ENCODE measurements around the gene SSU72. TPM values are rescaled to one million over a fixed set of nuclear protein-coding genes. Genes with fewer than 3 reads are reported as not detected.
"Not testable (repeated sequence)": the region's sequence is repeated elsewhere in the genome, so short reads cannot be mapped to it uniquely, and the experiment has no call there.

SSU72 gene
- total RNA-seq, 1 experiment from 2014 or later: 145 TPM

DNA sequence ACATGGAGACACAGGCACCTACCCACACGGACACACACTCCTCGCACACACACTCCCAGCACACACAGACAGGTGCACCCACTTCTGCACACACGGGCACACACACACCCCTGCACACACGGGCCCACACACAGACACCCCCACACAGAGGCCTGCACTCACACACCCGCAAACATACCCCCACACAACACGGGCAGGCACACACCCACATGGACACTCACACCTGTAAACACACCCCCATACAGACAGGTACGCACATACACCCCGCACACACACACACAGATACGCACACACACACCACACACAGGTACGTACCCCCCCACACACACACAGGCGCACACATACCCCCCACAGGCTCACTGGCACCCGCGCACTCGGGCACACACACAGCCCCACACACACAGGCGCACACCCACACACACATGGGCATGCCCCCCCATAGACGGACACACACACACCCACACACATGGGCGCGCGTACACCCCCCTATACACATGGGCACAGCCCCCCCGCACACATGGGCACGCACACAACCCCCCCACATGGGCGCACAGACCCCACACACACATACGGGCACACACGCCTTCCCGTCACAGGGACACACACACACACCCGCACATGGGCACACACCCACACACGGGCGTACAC lies 56.6 kb downstream of the SSU72 start:
- CTCF ChIA-PET: no interaction called here
- Histone ChIP-seq H3K36me3 (ENCODE audit: low read depth) (peaks cover 9% of the 10 kb centered on the region), H3K27ac (no peak overlapping the region), H3K9me3 (ENCODE audit: insufficient read depth, low read depth) (no peaks in the 10 kb centered on the region), H3F3A (ENCODE audit: insufficient read depth, low read depth) (no peaks in the 10 kb centered on the region), H3K4me3 (no peak overlapping the region), H3K9me2 (ENCODE audit: insufficient read depth) (no peaks in the 10 kb centered on the region), H3K79me2 (ENCODE audit: low read depth) (peaks cover 24% of the 10 kb centered on the region), H3K4me2 (no peak overlapping the region), H3K4me1 (replicated peaks; ENCODE audit: insufficient read depth) (no peaks in the 10 kb centered on the region), H2AFZ (no peak overlapping the region), H4K20me1 (ENCODE audit: insufficient read depth) (peaks cover 7% of the 10 kb centered on the region; the same call in 1 of the 2 replicates), H3K27me3 (ENCODE audit: insufficient read depth, low read depth) (no peaks in the 10 kb centered on the region)
- DNase-seq: no peak
- POLR2A ChIA-PET (ENCODE audit: unreplicated experiment): no interaction called here
- intact Hi-C loops (cut with micrococcal nuclease; ENCODE audit: unreplicated experiment): no loop called here
- TF ChIP-seq CTCF (conservative IDR thresholded peaks at IDR 0.05) (no peak), EZH2 (IDR thresholded peaks at IDR 0.05; ENCODE audit: low read depth) (no peak)
- no TSS peak for BruUV-seq (replicated peaks)

DNA sequence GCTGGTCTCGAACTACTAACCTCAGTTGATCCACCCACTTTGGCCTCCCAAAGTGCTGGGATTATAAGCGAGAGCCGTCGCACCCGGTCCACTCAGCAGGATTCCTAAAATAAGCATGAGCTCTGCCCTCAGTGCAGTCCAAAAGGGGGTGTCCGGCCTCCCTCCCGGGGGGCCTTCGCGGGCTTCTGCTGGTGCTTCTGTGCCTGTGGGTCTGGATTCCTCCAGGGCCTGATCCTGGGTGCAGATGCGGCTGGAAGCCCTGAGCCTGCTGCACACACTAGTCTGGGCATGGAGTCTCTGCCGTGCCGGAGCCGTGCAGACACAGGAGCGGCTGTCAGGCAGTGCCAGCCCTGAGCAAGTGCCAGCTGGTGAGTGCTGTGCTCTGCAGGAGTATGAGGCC lies 57.7 kb downstream of the SSU72 start:
- H3K4me1 ChIP-seq (replicated peaks; ENCODE audit: insufficient read depth); intact Hi-C loops (cut with micrococcal nuclease; ENCODE audit: unreplicated experiment); H3F3A ChIP-seq (ENCODE audit: insufficient read depth, low read depth); H3K9me3 ChIP-seq (ENCODE audit: insufficient read depth, low read depth); H3K4me3 ChIP-seq; H4K20me1 ChIP-seq (ENCODE audit: insufficient read depth); H3K4me2 ChIP-seq; POLR2A ChIA-PET (ENCODE audit: unreplicated experiment); H3K9me2 ChIP-seq (ENCODE audit: insufficient read depth); H3K27ac ChIP-seq; H2AFZ ChIP-seq; H3K27me3 ChIP-seq (ENCODE audit: insufficient read depth, low read depth); DNase-seq; BruUV-seq (replicated peaks); H3K36me3 ChIP-seq (ENCODE audit: low read depth); CTCF ChIA-PET: not testable (repeated sequence)
- peaks cover 27% of the 10 kb centered on the region for H3K79me2 ChIP-seq (ENCODE audit: low read depth)

- H3K27ac ChIP-seq; H3F3A ChIP-seq (ENCODE audit: insufficient read depth, low read depth); H3K4me2 ChIP-seq; H3K4me1 ChIP-seq (replicated peaks; ENCODE audit: insufficient read depth); H3K4me3 ChIP-seq; POLR2A ChIA-PET (ENCODE audit: unreplicated experiment); H4K20me1 ChIP-seq (ENCODE audit: insufficient read depth); H2AFZ ChIP-seq; H3K9me3 ChIP-seq (ENCODE audit: insufficient read depth, low read depth); H3K9me2 ChIP-seq (ENCODE audit: insufficient read depth); H3K27me3 ChIP-seq (ENCODE audit: insufficient read depth, low read depth); H3K36me3 ChIP-seq (ENCODE audit: low read depth); DNase-seq; CTCF ChIA-PET; BruUV-seq (replicated peaks): not testable (repeated sequence)
- peaks cover 38% of the 10 kb centered on the region for H3K79me2 ChIP-seq (ENCODE audit: low read depth)
- intact Hi-C loops (cut with micrococcal nuclease; ENCODE audit: unreplicated experiment): loop anchor here (5.0 kb wide), 1 partner anchor 393 kb away; no protein-coding TSS in a partner anchor
These were observed 60.3 kb downstream of the SSU72 start for GRCh38 chr1:1514376-1514775.

- BruUV-seq (replicated peaks); H3K9me3 ChIP-seq (ENCODE audit: insufficient read depth, low read depth); DNase-seq; H3K27ac ChIP-seq; H2AFZ ChIP-seq; H4K20me1 ChIP-seq (ENCODE audit: insufficient read depth); H3K36me3 ChIP-seq (ENCODE audit: low read depth); POLR2A ChIA-PET (ENCODE audit: unreplicated experiment); H3K27me3 ChIP-seq (ENCODE audit: insufficient read depth, low read depth); H3F3A ChIP-seq (ENCODE audit: insufficient read depth, low read depth); H3K4me1 ChIP-seq (replicated peaks; ENCODE audit: insufficient read depth); H3K9me2 ChIP-seq (ENCODE audit: insufficient read depth); CTCF ChIA-PET: not testable (repeated sequence)
- Histone ChIP-seq H3K79me2 (ENCODE audit: low read depth) (peaks cover 38% of the 10 kb centered on the region), H3K4me2 (peak overlapping the region; percentile 61), H3K4me3 (peak overlapping the region; percentile 33; the same call in 1 of the 2 replicates)
- intact Hi-C loops (cut with micrococcal nuclease; ENCODE audit: unreplicated experiment): loop anchor here (5.0 kb wide), 1 partner anchor 394 kb away; no protein-coding TSS in a partner anchor
These were observed 61.0 kb downstream of the SSU72 start for GRCh38 chr1:1513675-1514074.

DNA sequence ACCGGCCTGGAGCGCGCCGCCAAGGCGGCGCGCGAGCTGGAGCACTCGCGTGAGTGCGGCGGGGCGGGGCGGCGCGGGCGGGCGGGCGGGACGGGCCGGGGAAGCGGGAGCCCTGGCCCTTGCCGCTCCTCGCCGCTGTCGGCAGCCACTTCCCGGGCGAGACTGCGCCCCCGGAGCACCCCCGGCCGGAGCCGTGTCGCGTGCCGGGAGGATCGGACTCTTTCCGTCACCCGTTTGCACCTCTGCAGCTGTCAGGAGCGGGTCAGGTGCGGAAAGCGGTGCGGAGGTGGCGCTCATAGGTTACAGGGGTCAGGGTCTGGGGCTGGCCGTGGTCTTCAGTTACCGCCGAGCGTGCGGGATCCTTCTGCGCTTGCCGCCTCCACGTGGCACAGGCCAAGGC lies 62.2 kb downstream of the SSU72 start:
- CTCF ChIA-PET; BruUV-seq (replicated peaks); H3F3A ChIP-seq (ENCODE audit: insufficient read depth, low read depth); H3K27me3 ChIP-seq (ENCODE audit: insufficient read depth, low read depth); H3K9me3 ChIP-seq (ENCODE audit: insufficient read depth, low read depth); H3K27ac ChIP-seq; H2AFZ ChIP-seq; H4K20me1 ChIP-seq (ENCODE audit: insufficient read depth); H3K9me2 ChIP-seq (ENCODE audit: insufficient read depth); H3K36me3 ChIP-seq (ENCODE audit: low read depth); H3K4me1 ChIP-seq (replicated peaks; ENCODE audit: insufficient read depth): not testable (repeated sequence)
- Histone ChIP-seq H3K4me3 (peak overlapping the region; percentile 85), H3K79me2 (ENCODE audit: low read depth) (peaks cover 34% of the 10 kb centered on the region), H3K4me2 (peak overlapping the region; percentile 85)
- DNase-seq: peak in 1 of 2 experiments; percentile 17
- intact Hi-C loops (cut with micrococcal nuclease; ENCODE audit: unreplicated experiment): loop anchor here (5.0 kb wide), 1 partner anchor 395 kb away; no protein-coding TSS in a partner anchor
- POLR2A ChIA-PET (ENCODE audit: unreplicated experiment): interaction anchor here (0.7 kb wide), 1 partner anchor 14 kb away, joined by 4 read pairs; no protein-coding TSS in a partner anchor
